Pancreas (tissue), 10 donors: ENCODE measurements around the gene NUDT6. TPM values are rescaled to one million over a fixed set of nuclear protein-coding genes. Genes with fewer than 3 reads are reported as not detected.
A peak's percentile ranks its signal among the peaks of the same experiment; 100 is the strongest.
"Not testable (repeated sequence)": the region's sequence is repeated elsewhere in the genome, so short reads cannot be mapped to it uniquely, and the experiment has no call there.

Experiments
- ATAC-seq, 4 donors: fragments of 200-7000 bp; cut with Tn5 transposase; one replicate each; pipeline versions ENCODE4 v1.8.0 to v1.9.1; 2020; ENCODE audit warnings: mild to moderate bottlenecking in 4 of 4, moderate library complexity in 4 of 4
- DNase-seq, 6 donors: peaks; one replicate each; pipeline ENCODE4 v3.0.0-alpha.2; 2020
- FAIRE-seq: peaks from 2 replicates; lab custom pipeline; 2012; peaks lifted over from hg19 to GRCh38; lab: Jason Lieb, UNC
- H3K27ac ChIP-seq, 4 donors: fragments of 200-600 bp; sonication (generic); 1 replicate in 3 of 4; 2 replicates in 1 of 4; pipeline versions ENCODE4 v1.5.0 to v1.8.0; 2020
- H3K27me3 ChIP-seq, 4 donors: fragments of 200-600 bp; one replicate each; pipeline ENCODE4 v1.8.0; 2021
- H3K36me3 ChIP-seq, 3 donors: fragments of 200-600 bp; sonication (generic) in 1 of 3; one replicate each; pipeline versions ENCODE4 v1.5.0 to v1.8.0; 2020 to 2021
- H3K4me1 ChIP-seq, 3 donors: fragments of 200-600 bp; one replicate each; pipeline ENCODE4 v1.8.0; 2021
- H3K4me3 ChIP-seq, 4 donors: fragments of 200-600 bp; sonication (generic) in 2 of 4; one replicate each; pipeline versions ENCODE4 v1.5.0 to v1.8.0; 2020 to 2021
- H3K9me3 ChIP-seq, 4 donors: fragments of 200-600 bp; one replicate each; pipeline ENCODE4 v1.8.0; 2021
- whole genome bisulfite sequencing, 2 donors: extraction: QIAGEN DNeasy Blood & Tissue Kit; methylation state at CpG; one replicate each; pipeline ENCODE4 v1.1.7; 2013; 5-methylcytosine and 5-hydroxymethylcytosine counted together
- intact Hi-C, 3 donors: fragments of 100-400 bp; cut with DNase I; formaldehyde crosslinking; loops; one replicate each; pipeline versions ENCODE4 v1.11.1 to v1.14.2; 2022
- polyA plus RNA-seq, 2 donors: library from polyadenylated mRNA; stranded (reverse); fragments of 200-250 nt; gene quantifications; one replicate each; pipeline ENCODE4 v1.2.3, GENCODE V29; 2013
- total RNA-seq, 6 donors: library from RNA; stranded (reverse); fragmentation: NEBNext Ultra II Directional in 4 of 6; extraction: Animal tissue kit (Norgen Biotek cat#: 25700) in 4 of 6; gene quantifications; one replicate each; pipeline versions ENCODE4 v1.2.1 to v1.2.4, GENCODE V29; 2021 to 2023
- TF ChIP-seq, protein P1 (sequence below), 4 donors: fragments of 200-600 bp; sonication (generic) in 3 of 4; IDR thresholded peaks; one replicate each; pipeline versions ENCODE4 v1.5.0 to v1.8.0; 2021; ENCODE audit warnings: antibody characterized with exemption in 4 of 4
- donor health status: healthy with polysubstance abuse.
- donor health status: DM: no; HTN: no; CAD: no; lungs with moderate emphysema.
- donor health status: DM: no; HTN: no; CAD: no.
- donor health status: control.
- donor health status: control.
- donor health status: Bipolar disorder and iron deficiency.
- donor health status: DM: yes; HTN: yes; CAD: no.
- donor health status: DM: no; HTN: no; CAD: no.
- donor health status: DM: no; HTN: no; CAD: no.
- donor health status: DM: yes; HTN: yes; CAD: no.

NUDT6 gene
- total and polyA plus RNA-seq, 8 donors: 1.6 to 8.2 (median 2.4) TPM

DNA sequence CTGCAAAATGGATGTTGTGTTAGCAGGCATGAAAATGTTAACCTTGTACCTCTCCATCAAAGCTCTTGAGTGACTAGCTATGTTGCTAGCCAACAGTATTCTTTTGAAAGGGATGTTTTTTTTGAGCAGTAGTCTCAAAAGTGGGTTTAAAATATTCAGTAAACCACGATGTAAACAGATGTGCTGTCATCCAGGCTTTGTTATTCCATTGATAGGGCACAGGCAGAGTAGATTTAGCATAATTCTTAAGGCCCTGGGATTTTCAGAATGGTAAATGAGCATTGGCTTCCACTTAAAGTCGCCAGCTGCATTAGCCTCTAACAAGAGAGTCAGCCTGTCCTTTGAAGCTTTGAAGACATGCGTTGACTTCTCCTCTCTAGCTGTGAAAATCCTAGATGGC, 77.3 kb downstream of the NUDT6 start:
- DNase-seq: no peak
- TF ChIP-seq, protein P1, sequence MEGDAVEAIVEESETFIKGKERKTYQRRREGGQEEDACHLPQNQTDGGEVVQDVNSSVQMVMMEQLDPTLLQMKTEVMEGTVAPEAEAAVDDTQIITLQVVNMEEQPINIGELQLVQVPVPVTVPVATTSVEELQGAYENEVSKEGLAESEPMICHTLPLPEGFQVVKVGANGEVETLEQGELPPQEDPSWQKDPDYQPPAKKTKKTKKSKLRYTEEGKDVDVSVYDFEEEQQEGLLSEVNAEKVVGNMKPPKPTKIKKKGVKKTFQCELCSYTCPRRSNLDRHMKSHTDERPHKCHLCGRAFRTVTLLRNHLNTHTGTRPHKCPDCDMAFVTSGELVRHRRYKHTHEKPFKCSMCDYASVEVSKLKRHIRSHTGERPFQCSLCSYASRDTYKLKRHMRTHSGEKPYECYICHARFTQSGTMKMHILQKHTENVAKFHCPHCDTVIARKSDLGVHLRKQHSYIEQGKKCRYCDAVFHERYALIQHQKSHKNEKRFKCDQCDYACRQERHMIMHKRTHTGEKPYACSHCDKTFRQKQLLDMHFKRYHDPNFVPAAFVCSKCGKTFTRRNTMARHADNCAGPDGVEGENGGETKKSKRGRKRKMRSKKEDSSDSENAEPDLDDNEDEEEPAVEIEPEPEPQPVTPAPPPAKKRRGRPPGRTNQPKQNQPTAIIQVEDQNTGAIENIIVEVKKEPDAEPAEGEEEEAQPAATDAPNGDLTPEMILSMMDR (IDR thresholded peaks at IDR 0.05): no peak
- Histone ChIP-seq H3K4me3 (no peak overlapping the region), H3K4me1 (peaks cover 0 to 2% (median 0%) of the 10 kb centered on the region in 3 donors), H3K9me3 (no peaks in the 10 kb centered on the region), H3K27ac (no peak overlapping the region), H3K36me3 (no peaks in the 10 kb centered on the region), H3K27me3 (no peaks in the 10 kb centered on the region)
- intact Hi-C loops: no loop called here
- WGBS, 2 donors: 65 to 81% methylated on average over 3 of the region's 3 CpGs
- no peak for ATAC-seq
- no peak for FAIRE-seq

DNA sequence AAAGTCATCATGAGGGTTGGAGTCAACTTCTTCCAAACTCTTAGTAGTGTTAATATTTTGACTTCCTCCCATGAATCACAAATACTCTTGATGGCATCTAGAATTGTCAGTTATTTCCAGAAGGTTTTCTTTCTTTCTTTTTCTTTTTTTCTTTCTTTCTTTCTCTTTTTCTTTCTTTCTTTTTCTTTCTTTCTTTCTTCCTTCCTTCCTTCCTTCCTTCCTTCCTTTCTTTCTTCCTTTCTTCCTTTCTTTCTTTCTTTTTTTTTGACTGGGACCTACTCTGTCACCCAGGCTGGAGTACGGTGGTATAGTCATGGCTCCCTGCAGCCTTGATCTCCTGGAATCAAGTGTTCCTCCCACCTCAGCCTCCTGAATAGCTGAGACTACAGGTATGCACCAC, 78.0 kb downstream of the NUDT6 start:
- WGBS, 2 donors: 94 to 100% methylated on average over 1 of the region's 1 CpG
- H3K4me3 ChIP-seq, H3K27me3 ChIP-seq, H3K4me1 ChIP-seq, FAIRE-seq, H3K9me3 ChIP-seq, H3K27ac ChIP-seq, intact Hi-C loops, H3K36me3 ChIP-seq, DNase-seq, ATAC-seq: not testable (repeated sequence)

DNA sequence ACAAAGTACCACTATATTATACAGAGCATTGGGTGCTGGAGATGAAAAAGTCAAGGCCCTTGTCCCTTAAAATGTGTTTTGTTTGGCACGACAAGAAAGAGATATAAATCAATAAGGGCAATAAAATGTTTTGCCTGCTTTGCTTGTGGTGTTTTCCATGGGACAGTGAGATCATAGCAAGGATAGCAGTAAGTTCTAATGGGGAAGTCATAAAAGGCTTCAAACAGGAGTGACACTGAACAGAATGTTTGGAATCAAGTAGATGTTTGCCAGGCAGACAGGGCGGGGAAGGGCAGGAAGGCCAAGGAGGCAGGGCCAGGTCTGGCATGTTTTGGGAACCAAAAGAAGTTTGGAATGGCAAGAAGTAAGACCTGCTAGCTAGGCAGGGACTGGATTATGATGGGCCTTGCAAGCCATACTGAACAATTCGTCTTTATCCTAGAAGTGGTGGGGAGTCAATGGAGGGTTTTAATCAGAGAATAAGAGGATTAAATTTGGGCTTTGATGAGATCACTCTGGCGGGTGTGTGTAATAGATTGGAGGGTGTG, 79.3 kb downstream of the NUDT6 start:
- WGBS, 2 donors: 44 to 56% methylated on average over 4 of the region's 4 CpGs
- H3K36me3 ChIP-seq: no peaks in the 10 kb centered on the region
- H3K9me3 ChIP-seq: no peaks in the 10 kb centered on the region
- intact Hi-C loops: no loop called here
- TF ChIP-seq, protein P1 (IDR thresholded peaks at IDR 0.05): no peak
- no peak overlapping the region for H3K27ac ChIP-seq
- FAIRE-seq (peak; percentile 70), ATAC-seq (peak in 2 of 4 donors; percentile 36 to 73), DNase-seq (no peak)
- H3K4me3 ChIP-seq: no peak overlapping the region
- no peaks in the 10 kb centered on the region for H3K27me3 ChIP-seq
- H3K4me1 ChIP-seq: peaks cover 0 to 2% (median 0%) of the 10 kb centered on the region in 3 donors

Other genes starting within 250 kb of the NUDT6 start
- 1 to 10 TPM in 4 of 6 donors, under 1 TPM in 2; 0.88 to 2.7 (median 1.3) TPM for gene BBS12, start 189.9 kb downstream of the NUDT6 start, total RNA-seq
- 1 to 10 TPM in 1 of 2 donors, under 1 TPM in 1; 0.68 to 1.3 TPM for gene BBS12, start 189.9 kb downstream of the NUDT6 start, polyA plus RNA-seq
- gene FGF2, start 95.8 kb downstream of the NUDT6 start, total RNA-seq: 1 to 10 TPM in 2 of 6 donors, under 1 TPM in 4; 0.41 to 1.6 (median 0.88) TPM
- under 1 TPM; 0.49 to 0.59 TPM for gene FGF2, start 95.8 kb downstream of the NUDT6 start, polyA plus RNA-seq